Liver (tissue), 9 donors: ENCODE data around the gene LENEP. TPM values are rescaled to one million over a fixed set of nuclear protein-coding genes. Genes with fewer than 3 reads are reported as not detected.

Experiments
- DNase-seq: peaks from one replicate; pipeline ENCODE4 v3.0.0-alpha.2; 2017; ENCODE audit warnings: low spot score
- H3K27ac ChIP-seq, 2 donors: one replicate each; pipeline ENCODE4 v1.7.0; 2013; ENCODE audit warnings: inconsistent platforms in 2 of 2, low read length in 2 of 2, control low read depth in 1 of 2, low read depth in 1 of 2, mild to moderate bottlenecking in 1 of 2
- H3K27me3 ChIP-seq, 4 donors: one replicate each; pipeline versions ENCODE4 v1.6.1 to v1.7.0; 2013; ENCODE audit warnings: low read length in 3 of 4, inconsistent platforms in 1 of 4, mild to moderate bottlenecking in 1 of 4, moderate library complexity in 1 of 4; ENCODE audit not compliant: control insufficient read depth in 4 of 4, insufficient read depth in 4 of 4
- H3K36me3 ChIP-seq, 4 donors: one replicate each; pipeline versions ENCODE4 v1.6.1 to v1.7.0; 2013; ENCODE audit warnings: low read length in 3 of 4, mild to moderate bottlenecking in 3 of 4, low read depth in 1 of 4, moderate library complexity in 1 of 4; ENCODE audit not compliant: control insufficient read depth in 4 of 4, insufficient read depth in 3 of 4
- H3K4me1 ChIP-seq, 4 donors: one replicate each; pipeline versions ENCODE4 v1.6.1 to v1.7.0; 2013; ENCODE audit warnings: low read length in 3 of 4, mild to moderate bottlenecking in 3 of 4, moderate library complexity in 1 of 4; ENCODE audit not compliant: control insufficient read depth in 4 of 4, insufficient read depth in 4 of 4
- H3K4me3 ChIP-seq, 3 donors: one replicate each; pipeline versions ENCODE4 v1.6.1 to v1.7.0; 2013; ENCODE audit warnings: low read length in 3 of 3, control low read depth in 1 of 3, low read depth in 1 of 3, mild to moderate bottlenecking in 1 of 3
- H3K9ac ChIP-seq, 2 donors: one replicate each; pipeline ENCODE4 v1.7.0; 2013; ENCODE audit warnings: low read length in 2 of 2, mild to moderate bottlenecking in 2 of 2, moderate library complexity in 2 of 2, control low read depth in 1 of 2, low read depth in 1 of 2
- H3K9me3 ChIP-seq, 4 donors: one replicate each; pipeline versions ENCODE4 v1.6.1 to v1.7.0; 2013; ENCODE audit warnings: low read length in 3 of 4; ENCODE audit not compliant: control insufficient read depth in 4 of 4
- ATF3 ChIP-seq: IDR thresholded peaks from 2 replicates; pipeline ENCODE4 v1.6.1; 2016; ENCODE audit warnings: antibody characterized with exemption
- CTCF ChIP-seq: fragments of 150-350 bp; IDR thresholded peaks from 2 replicates; pipeline ENCODE4 v1.5.1; 2017; ENCODE audit warnings: improper control_type of control experiment, low read depth, low read length; ENCODE audit not compliant: missing input control
- EGR1 ChIP-seq, 2 donors: IDR thresholded peaks; 2 replicates each; pipeline ENCODE4 v1.6.1; 2016 to 2018; ENCODE audit warnings: antibody characterized with exemption in 2 of 2, low read depth in 2 of 2
- FOXA1 ChIP-seq: IDR thresholded peaks from 2 replicates; pipeline ENCODE4 v1.6.1; 2016; ENCODE audit warnings: antibody characterized with exemption
- FOXA2 ChIP-seq: IDR thresholded peaks from 2 replicates; pipeline ENCODE4 v1.6.1; 2016; ENCODE audit warnings: antibody characterized with exemption
- HNF4A ChIP-seq, 2 donors: conservative IDR thresholded peaks; 2 replicates each; pipeline ENCODE4 v1.6.1; 2016; ENCODE audit warnings: antibody characterized with exemption in 2 of 2, mild to moderate bottlenecking in 2 of 2
- JUND ChIP-seq, 2 donors: IDR thresholded peaks; 2 replicates each; pipeline ENCODE4 v1.6.1; 2016; ENCODE audit warnings: antibody characterized with exemption in 2 of 2
- NR2F2 ChIP-seq: IDR thresholded peaks from 2 replicates; pipeline ENCODE4 v1.6.1; 2016; ENCODE audit warnings: antibody characterized with exemption
- RAD21 ChIP-seq, 2 donors: IDR thresholded peaks; 2 replicates each; pipeline ENCODE4 v1.6.1; 2016; ENCODE audit warnings: antibody characterized with exemption in 2 of 2, mild to moderate bottlenecking in 2 of 2
- REST ChIP-seq: IDR thresholded peaks from 2 replicates; pipeline ENCODE4 v1.6.1; 2016; ENCODE audit warnings: antibody characterized with exemption, mild to moderate bottlenecking
- RXRA ChIP-seq, 2 donors: IDR thresholded peaks; 2 replicates each; pipeline ENCODE4 v1.6.1; 2017 to 2018; ENCODE audit warnings: antibody characterized with exemption in 2 of 2, mild to moderate bottlenecking in 1 of 2
- SP1 ChIP-seq: IDR thresholded peaks from 2 replicates; pipeline ENCODE4 v1.6.1; 2018; ENCODE audit warnings: antibody characterized with exemption, mild to moderate bottlenecking
- TAF1 ChIP-seq: conservative IDR thresholded peaks from 2 replicates; pipeline ENCODE4 v1.6.1; 2016; ENCODE audit warnings: antibody characterized with exemption, mild to moderate bottlenecking
- YY1 ChIP-seq: IDR thresholded peaks from 2 replicates; pipeline ENCODE4 v1.6.1; 2016; ENCODE audit warnings: antibody characterized with exemption, mild to moderate bottlenecking
- WGBS: extraction: QIAGEN DNeasy Blood & Tissue Kit; methylation state at CpG from one replicate; pipeline ENCODE4 v1.1.7; 2013; 5-methylcytosine and 5-hydroxymethylcytosine counted together
- polyA plus RNA-seq, 2 donors: library from polyadenylated mRNA; stranded (reverse) in 1 of 2; unstranded in 1 of 2; fragments of 200-250 nt in 1 of 2; fragments of >200 nt in 1 of 2; fragmentation: Nextera tagmentation in 1 of 2; extraction: Ambion mirVana in 1 of 2; gene quantifications; one replicate each; pipeline versions ENCODE4 v1.2.1 to v1.2.3, GENCODE V29; 2013 to 2015
- total RNA-seq, 2 donors: library from RNA; depleted of rRNA; stranded (reverse); fragments of >200 nt; gene quantifications; one replicate each; pipeline ENCODE4 v1.2.3, GENCODE V29; 2014
- TF ChIP-seq, protein P1 (sequence below): IDR thresholded peaks from 2 replicates; pipeline ENCODE4 v1.6.1; 2016; ENCODE audit warnings: antibody characterized with exemption
- donor health status: healthy.
- donor health status: healthy.
- donor health status: healthy.
- donor health status: healthy.
- donor health status: healthy.

Gene LENEP
- total and polyA plus RNA-seq, 4 donors, result 0.42 TPM; not detected in 3

GRCh38 chr1:155017041-155017945, 23.9 kb downstream of the LENEP start:
- Histone ChIP-seq H3K27me3 (no peaks in the 10 kb centered on the region), H3K4me3 (peak overlapping the region in 1 of 3 donors; percentile 25), H3K9ac (no peak overlapping the region), H3K9me3 (no peaks in the 10 kb centered on the region), H3K4me1 (peaks cover 9 to 50% (median 29%) of the 10 kb centered on the region in 4 donors), H3K36me3 (peaks cover 3 to 19% (median 9%) of the 10 kb centered on the region in 4 donors), H3K27ac (peak overlapping the region; percentile 46 to 70)
- peak in 1 of 2 donors; percentile 20 for TF ChIP-seq RXRA (IDR thresholded peaks at IDR 0.05)
- TF ChIP-seq HNF4A (conservative IDR thresholded peaks at IDR 0.05), result peak in 1 of 2 donors; percentile 23
- peak; percentile 59 for TF ChIP-seq YY1
- TF ChIP-seq FOXA2, result no peak
- peak; percentile 30 to 44 for TF ChIP-seq EGR1 (IDR thresholded peaks at IDR 0.05; ENCODE audit: low read depth in 2 of 2)
- peak; percentile 95 for TF ChIP-seq CTCF
- no peak for TF ChIP-seq NR2F2
- no peak for TF ChIP-seq JUND (IDR thresholded peaks at IDR 0.05)
- TF ChIP-seq, protein P1, sequence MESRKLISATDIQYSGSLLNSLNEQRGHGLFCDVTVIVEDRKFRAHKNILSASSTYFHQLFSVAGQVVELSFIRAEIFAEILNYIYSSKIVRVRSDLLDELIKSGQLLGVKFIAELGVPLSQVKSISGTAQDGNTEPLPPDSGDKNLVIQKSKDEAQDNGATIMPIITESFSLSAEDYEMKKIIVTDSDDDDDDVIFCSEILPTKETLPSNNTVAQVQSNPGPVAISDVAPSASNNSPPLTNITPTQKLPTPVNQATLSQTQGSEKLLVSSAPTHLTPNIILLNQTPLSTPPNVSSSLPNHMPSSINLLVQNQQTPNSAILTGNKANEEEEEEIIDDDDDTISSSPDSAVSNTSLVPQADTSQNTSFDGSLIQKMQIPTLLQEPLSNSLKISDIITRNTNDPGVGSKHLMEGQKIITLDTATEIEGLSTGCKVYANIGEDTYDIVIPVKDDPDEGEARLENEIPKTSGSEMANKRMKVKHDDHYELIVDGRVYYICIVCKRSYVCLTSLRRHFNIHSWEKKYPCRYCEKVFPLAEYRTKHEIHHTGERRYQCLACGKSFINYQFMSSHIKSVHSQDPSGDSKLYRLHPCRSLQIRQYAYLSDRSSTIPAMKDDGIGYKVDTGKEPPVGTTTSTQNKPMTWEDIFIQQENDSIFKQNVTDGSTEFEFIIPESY, result no peak
- TF ChIP-seq FOXA1, result no peak
- no peak for TF ChIP-seq REST
- peak; percentile 58 for TF ChIP-seq SP1
- no peak for TF ChIP-seq ATF3
- peak; percentile 79 to 87 for TF ChIP-seq RAD21 (IDR thresholded peaks at IDR 0.05)
- TF ChIP-seq TAF1, result no peak
- WGBS, result 9% methylated on average over 49 of the region's 49 CpGs
- peak; percentile 86 for DNase-seq
